Motor neuron (in vitro differentiated cells): ENCODE data around the gene NUFIP1. TPM values are rescaled to one million over a fixed set of nuclear protein-coding genes. Genes with fewer than 3 reads are reported as not detected.

Source experiments
- ATAC-seq, 8 experiments: fragments of 200-7000 bp; cut with Tn5 transposase; replicated peaks in 6 of 8; 2 replicates each; pipeline ENCODE4 v1.8.0; 2021; ENCODE audit warnings: mild to moderate bottlenecking in 8 of 8, moderate library complexity in 8 of 8
- H3K27ac ChIP-seq, 2 donors: fragments of 250-450 bp; sonication (Bioruptor Pico); 2 replicates each; pipeline ENCODE4 v1.9.0; 2021; ENCODE audit warnings: antibody characterized with exemption in 2 of 2, mild to moderate bottlenecking in 2 of 2, moderate library complexity in 1 of 2
- H3K4me1 ChIP-seq, 2 donors: fragments of 250-450 bp; sonication (Bioruptor Pico); replicated peaks in 1 of 2; 2 replicates each; pipeline ENCODE4 v1.6.1; 2021; ENCODE audit warnings: antibody characterized with exemption in 2 of 2, mild to moderate bottlenecking in 2 of 2, moderate library complexity in 1 of 2
- H3K4me3 ChIP-seq, 5 donors: fragments of 250-450 bp; sonication (Bioruptor Pico); 2 replicates each; pipeline ENCODE4 v1.9.0; 2021; ENCODE audit warnings: antibody characterized with exemption in 5 of 5, mild to moderate bottlenecking in 5 of 5, moderate library complexity in 4 of 5
- WGBS, 10 experiments: fragments of 450-650 bp; shearing (Covaris generic); methylation state at CpG; one replicate each; pipeline ENCODE4 v1.0.0; 2022; 5-methylcytosine and 5-hydroxymethylcytosine counted together
- in situ Hi-C, 9 experiments: fragments of 400-800 bp; cut with MboI; loops; one replicate each; pipeline ENCODE4 v1.15.0; 2021; ENCODE audit warnings: low sequenced_read_pairs in 9 of 9, low pct_unique_long_range_greater_than_20kb in 2 of 9; ENCODE audit not compliant: unreplicated experiment in 9 of 9
- total RNA-seq, 8 experiments: library from RNA; unstranded; fragments of 300-600 nt; gene quantifications; 2 replicates each; pipeline versions ENCODE4 v1.2.3 to v1.2.4, GENCODE V29; 2022

Gene NUFIP1
- total RNA-seq, 8 experiments from 2014 or later, result 4.3 to 9.4 (median 7.4) TPM

DNA sequence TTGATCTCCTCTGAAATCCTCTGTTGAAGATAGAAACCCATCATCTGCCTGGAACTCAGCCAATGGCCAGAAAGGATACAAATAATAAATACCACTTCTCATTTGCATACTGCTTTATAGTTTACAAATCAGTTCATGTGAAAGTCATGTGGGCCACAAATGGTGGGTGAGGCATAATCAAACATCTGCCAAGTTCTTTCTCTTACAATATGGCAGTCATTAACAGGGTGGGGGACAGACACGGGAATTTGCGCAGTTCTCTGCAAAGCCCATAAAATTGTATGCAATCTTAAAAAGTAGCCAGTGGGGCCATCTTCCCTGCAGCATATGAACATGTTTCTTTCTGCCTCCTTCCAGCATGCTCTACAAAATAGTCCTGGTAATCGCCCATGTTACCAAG is 59.6 kb downstream of the NUFIP1 start:
- 0 to 95% (median 50%) methylated on average over 1 to 3 of the region's 3 CpGs; no CpG with 5 or more reads in 4 of the 10 experiments for WGBS, 10 experiments
- Histone ChIP-seq H3K4me1 (peaks cover 9 to 10% of the 10 kb centered on the region in 2 donors), H3K27ac (no peak overlapping the region), H3K4me3 (no peak overlapping the region)
- ATAC-seq, result peak in 3 of 8 experiments; percentile 40 to 74 (median 63)
- in situ Hi-C loops, result no loop called here

DNA sequence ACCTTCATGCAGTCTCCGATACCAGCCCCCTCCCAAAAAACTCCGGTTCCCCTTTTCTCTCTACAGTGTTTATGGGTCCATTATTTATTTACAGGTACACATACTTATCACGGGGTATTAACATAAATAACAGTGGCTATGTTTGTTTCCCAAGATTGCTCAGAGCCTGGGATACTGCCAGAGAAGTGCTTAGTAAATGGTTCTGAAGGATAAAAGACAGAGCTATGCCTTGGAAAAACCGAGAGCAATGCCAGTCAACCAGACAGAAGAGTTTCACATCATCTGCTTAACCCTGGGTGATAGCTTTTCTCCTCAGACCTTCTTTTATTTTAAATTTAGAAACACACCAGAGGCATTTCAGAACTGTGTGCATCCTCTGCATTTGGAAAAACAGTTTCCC is 61.3 kb downstream of the NUFIP1 start:
- peaks cover 9 to 10% of the 10 kb centered on the region in 2 donors for H3K4me1 ChIP-seq
- H3K27ac ChIP-seq, result no peak overlapping the region
- ATAC-seq, result no peak
- 61 to 100% (median 87%) methylated on average over 1 to 4 of the region's 4 CpGs; no CpG with 5 or more reads in 1 of the 10 experiments for WGBS, 10 experiments
- in situ Hi-C loops, result no loop called here
- no peak overlapping the region for H3K4me3 ChIP-seq

DNA sequence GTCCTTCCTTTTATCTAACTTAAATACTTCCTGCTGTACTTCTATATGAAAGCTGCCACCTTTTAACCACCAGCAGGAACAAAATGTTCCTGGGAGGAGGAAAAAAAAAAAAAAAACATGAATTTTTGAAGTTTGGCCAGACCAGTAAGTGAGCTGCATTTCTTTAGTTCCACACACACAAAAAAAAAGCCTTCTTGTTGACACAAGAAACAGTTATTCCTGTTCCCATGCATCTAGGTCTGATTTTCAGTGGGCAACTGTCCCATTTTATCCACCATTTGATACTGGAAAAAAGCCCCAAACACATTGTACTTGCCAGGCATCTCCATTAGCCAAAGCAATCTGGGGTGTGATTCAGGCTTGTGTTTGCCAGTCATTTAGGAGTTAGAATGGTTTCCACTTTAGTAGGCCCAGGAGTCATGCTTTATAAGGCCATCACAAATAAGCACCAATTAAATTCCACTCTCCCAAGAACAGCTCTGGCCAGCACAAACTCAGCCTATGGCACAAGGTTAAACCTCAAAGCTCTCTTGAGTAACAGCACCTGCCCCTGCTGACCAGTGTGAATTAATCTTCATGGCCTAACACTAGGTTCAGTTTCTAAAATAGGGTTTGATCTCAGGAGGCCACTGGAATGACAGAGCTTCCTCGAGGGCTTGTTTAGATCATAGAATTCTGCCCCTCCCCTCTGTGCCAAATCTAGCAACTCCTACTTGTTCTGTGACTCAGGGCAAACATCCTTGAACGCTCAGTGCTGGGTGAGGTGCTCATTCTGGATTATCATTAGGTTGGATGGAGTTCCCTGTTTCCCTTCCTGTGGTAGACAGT is 67.1 kb downstream of the NUFIP1 start:
- 0 to 100% (median 37%) methylated on average over 1 to 2 of the region's 2 CpGs; no CpG with 5 or more reads in 3 of the 10 experiments for WGBS, 10 experiments
- ATAC-seq, result peak in 2 of 8 experiments; percentile 22 to 25
- no peak overlapping the region for H3K4me3 ChIP-seq
- no peak overlapping the region for H3K27ac ChIP-seq
- H3K4me1 ChIP-seq, result peaks cover 2 to 9% of the 10 kb centered on the region in 2 donors
- in situ Hi-C loops, result loop anchor here in 1 of 9 experiments (25.0 kb wide), 1 partner anchor 335 kb away; the partner anchor contains the start of gene TSC22D1

DNA sequence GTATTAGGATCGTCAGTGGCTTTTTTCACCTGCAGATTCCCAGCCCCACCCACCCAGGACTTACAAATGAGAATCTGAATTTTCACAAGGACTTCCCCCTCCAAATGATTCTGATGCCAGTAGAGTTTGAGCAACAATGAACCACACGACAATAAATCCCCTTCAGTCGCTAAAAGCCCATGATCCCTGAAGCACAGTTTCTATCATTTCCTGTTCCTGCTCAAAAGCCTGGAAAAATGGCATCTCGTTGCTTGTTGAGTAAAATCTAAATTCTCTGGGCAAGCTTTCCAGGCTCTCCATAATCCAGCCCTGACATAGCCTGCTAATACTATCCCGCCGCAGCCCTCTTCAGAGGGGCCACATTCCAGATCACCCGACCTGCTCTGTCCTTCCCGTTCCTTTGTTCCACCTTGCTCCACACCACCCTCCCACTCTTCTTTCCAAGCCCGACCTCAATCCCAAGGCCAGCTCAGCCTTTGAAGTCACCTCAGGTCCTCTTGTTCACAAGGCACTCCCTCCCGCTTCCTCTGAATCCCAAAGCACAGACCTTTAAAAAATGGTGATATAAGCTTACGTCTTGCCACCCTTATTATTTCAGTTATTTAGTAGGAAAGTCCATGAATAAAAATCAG is 67.9 kb downstream of the NUFIP1 start:
- H3K4me1 ChIP-seq, result peaks cover 2 to 9% of the 10 kb centered on the region in 2 donors
- WGBS, 10 experiments, result 20 to 100% (median 82%) methylated on average over 1 to 9 of the region's 11 CpGs; no CpG with 5 or more reads in 1 of the 10 experiments
- H3K27ac ChIP-seq, result no peak overlapping the region

DNA sequence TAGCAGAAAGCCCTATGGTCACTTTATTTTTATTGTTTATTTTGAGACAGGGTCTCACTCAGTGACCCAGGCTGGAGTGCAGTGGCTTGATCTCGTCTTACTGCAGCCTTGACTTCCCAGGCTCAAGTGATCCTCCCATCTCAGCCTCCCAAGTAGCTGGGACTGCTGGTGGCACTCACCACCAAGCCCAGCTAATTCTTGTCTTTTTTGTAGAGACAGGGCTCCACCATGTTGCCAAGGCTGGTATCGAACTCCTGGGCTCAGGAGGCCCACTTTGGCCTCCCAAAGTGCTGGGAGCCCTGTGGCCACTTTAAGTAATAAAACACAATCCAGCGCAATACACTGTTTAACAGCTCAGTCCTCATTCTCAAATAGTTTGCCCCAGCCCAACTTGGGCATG is 69.3 kb downstream of the NUFIP1 start:
- no peak for ATAC-seq
- 60 to 100% (median 100%) methylated on average over 1 to 2 of the region's 3 CpGs; no CpG with 5 or more reads in 4 of the 10 experiments for WGBS, 10 experiments

More for the DNA sequence above, 67.9 kb downstream of the NUFIP1 start:
- in situ Hi-C loops, result loop anchor here in 1 of 9 experiments (25.0 kb wide), 1 partner anchor 334 kb away; the partner anchor contains the start of gene TSC22D1
- H3K4me3 ChIP-seq, result no peak overlapping the region
- ATAC-seq, result no peak

DNA sequence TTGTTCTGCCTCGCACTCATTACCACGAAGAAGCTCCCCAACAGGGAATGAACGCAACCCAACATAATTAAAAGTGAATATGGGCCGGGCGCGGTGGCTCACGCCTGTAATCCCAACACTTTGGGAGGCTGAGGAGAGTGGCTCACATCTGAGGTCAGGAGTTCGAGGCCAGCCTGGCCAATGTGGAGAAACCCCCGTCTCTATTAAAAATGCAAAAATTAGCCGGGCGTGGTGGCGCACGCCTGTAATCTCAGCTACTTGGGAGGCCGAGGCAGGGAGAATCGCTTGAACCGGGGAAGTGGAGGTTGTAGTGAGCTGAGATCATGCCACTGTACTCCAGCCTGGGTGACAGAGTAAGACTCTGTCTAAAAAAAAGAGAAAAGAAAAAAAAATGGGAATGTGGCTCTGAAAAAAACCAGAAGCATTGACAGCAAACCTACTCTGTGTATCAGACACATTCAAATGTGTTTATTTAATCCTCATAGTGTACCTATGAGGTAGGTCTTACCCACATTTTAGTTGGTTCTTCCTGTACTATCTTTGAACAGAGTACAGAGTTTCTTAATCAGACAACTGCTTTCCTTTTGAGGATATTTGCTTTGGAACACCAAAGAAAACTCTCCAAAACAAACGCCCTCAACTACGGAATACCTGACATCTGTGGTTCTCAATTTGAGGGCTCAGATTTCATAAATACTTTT is 70.0 kb downstream of the NUFIP1 start:
- Histone ChIP-seq H3K4me1 (peaks cover 2 to 9% of the 10 kb centered on the region in 2 donors), H3K27ac (peak overlapping the region; percentile 87 to 93), H3K4me3 (peak overlapping the region; percentile 47 to 63 (median 54))
- ATAC-seq, result no peak
- in situ Hi-C loops, result loop anchor here in 1 of 9 experiments (25.0 kb wide), 1 partner anchor 332 kb away; the partner anchor contains the start of gene TSC22D1
- WGBS, 10 experiments, result 75 to 100% (median 92%) methylated on average over 1 to 14 of the region's 18 CpGs; no CpG with 5 or more reads in 1 of the 10 experiments

More for the DNA sequence above, 69.3 kb downstream of the NUFIP1 start:
- in situ Hi-C loops, result loop anchor here in 1 of 9 experiments (25.0 kb wide), 1 partner anchor 333 kb away; the partner anchor contains the start of gene TSC22D1
- Histone ChIP-seq H3K27ac (no peak overlapping the region), H3K4me3 (no peak overlapping the region), H3K4me1 (peaks cover 2 to 9% of the 10 kb centered on the region in 2 donors)

DNA sequence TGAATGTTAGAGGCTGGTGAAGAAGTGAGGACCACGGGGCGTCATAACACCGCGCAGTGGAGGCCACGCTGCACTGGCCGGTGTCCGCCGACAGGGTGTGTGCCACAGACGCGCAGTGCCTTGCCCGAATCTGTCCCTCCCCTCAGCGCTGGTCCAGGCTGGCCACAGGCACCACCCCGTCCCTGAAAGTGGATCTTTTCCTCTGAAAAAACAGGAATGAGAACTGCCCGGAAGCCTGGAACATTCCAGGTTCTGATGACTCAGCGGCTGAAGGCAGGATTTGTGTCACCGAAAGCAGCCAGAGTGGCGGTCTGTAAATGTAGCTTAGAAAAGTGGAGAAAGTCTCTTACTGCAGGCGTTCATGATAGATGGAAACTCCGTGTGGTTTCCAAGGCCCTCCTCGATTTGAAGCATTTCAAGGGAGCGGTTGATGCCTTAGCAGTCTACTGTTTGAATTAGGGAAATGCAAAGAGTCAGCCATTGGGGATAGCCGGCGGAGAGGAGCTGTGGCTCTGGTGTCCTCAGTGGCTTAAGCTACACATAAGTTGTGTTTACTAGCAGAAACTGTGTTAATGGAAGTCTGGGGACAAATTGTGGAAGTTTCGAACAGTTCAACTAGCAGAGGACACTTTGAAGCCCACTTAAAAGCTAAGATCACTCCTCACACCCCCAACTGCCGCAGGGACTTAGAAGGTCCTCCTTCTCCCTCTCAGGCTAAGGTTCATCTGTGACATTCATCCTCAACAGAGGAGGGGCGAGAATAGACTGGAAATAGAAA is 70.8 kb downstream of the NUFIP1 start:
- peak; percentile 84 to 96 (median 92) for ATAC-seq
- peak overlapping the region; percentile 87 to 93 for H3K27ac ChIP-seq
- H3K4me1 ChIP-seq, result peaks cover 2 to 9% of the 10 kb centered on the region in 2 donors
- peak overlapping the region; percentile 47 to 63 (median 54) for H3K4me3 ChIP-seq
- in situ Hi-C loops, result loop anchor here in 1 of 9 experiments (25.0 kb wide), 1 partner anchor 331 kb away; the partner anchor contains the start of gene TSC22D1
- 3 to 100% (median 25%) methylated on average over 1 to 12 of the region's 26 CpGs; no CpG with 5 or more reads in 2 of the 10 experiments for WGBS, 10 experiments

DNA sequence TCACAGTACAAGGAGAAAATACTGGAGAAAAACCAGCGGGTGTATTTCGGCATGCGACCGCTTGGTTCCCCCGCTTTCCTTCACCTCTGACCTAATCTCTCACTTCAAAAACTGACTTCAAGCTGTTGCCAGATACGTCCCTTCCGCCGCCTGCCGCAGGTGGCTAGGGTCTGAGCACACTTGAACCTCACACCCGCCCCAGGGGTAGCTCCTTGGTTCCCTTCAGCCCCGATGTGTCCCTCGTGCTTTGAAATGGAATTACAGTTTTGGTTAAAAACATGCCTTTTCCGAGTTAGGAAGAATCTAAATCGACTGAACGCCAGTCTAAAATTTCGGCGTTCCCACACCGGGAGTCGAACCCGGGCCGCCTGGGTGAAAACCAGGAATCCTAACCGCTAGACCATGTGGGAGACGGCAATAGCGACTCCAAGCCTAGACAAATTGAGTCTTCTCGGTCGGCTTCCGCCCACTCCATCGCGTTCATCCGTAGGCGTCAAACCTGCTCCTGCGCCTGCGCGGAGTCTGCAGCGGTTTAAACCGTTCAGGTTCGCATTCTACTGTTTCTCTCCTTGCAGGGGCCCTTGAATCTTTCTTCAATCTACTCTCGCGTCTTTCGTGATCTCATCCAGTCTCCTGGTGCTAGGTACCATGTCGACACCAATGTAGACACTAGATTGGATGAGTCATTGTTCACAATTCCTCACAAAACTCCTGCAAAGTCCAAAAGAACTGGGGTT is 71.5 kb downstream of the NUFIP1 start:
- in situ Hi-C loops, result loop anchor here in 1 of 9 experiments (25.0 kb wide), 1 partner anchor 330 kb away; the partner anchor contains the start of gene TSC22D1
- H3K27ac ChIP-seq, result peak overlapping the region; percentile 87 to 93
- WGBS, 10 experiments, result 0 to 13% (median 1%) methylated on average over 2 to 31 of the region's 41 CpGs; no CpG with 5 or more reads in 1 of the 10 experiments
- H3K4me3 ChIP-seq, result peak overlapping the region; percentile 47 to 63 (median 54)
- ATAC-seq, result peak; percentile 62 to 86 (median 81)
- peaks cover 2 to 9% of the 10 kb centered on the region in 2 donors for H3K4me1 ChIP-seq

DNA sequence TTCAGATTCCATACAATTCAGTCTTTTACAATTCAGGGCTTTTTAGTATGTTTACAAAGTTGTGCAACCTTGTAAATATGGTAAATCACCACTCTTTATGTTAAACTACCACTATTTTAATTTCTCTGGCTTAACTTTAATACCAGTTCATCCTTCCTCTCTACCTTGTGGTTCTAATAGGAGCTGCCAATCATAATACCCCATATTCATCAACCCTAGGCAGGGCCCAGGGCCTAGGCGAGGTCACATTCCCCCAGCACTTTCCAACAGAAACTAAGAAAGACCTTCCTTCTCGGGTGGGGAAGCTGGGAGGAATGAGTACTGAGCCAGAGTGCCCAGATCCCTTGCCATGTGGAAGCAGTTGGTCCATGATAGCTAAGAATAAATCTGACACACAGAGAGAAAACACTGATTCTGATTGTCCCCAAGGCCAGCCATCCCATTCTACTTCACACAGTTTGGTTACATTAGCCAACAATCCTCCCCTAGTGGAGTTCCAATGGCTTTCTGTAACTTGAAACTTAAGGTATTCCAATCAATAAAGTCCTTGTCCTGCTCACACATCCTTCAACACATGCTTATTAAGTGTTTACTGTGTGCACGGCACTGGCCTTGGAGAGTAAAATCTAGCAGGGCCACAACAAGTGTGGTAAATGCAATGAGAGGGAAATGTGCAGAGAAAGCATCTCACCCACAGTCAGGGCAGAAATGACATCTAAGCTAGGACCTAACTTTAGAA is 76.8 kb downstream of the NUFIP1 start:
- no peak overlapping the region for H3K27ac ChIP-seq
- in situ Hi-C loops, result loop anchor here in 1 of 9 experiments (25.0 kb wide), 1 partner anchor 325 kb away; the partner anchor contains the start of gene TSC22D1
- no peak overlapping the region for H3K4me3 ChIP-seq
- WGBS, 10 experiments, result 43 to 100% (median 75%) methylated on average over 1 to 3 of the region's 3 CpGs; no CpG with 5 or more reads in 1 of the 10 experiments
- ATAC-seq, result peak in 3 of 8 experiments; percentile 62 to 77 (median 77)
- H3K4me1 ChIP-seq, result no peaks in the 10 kb centered on the region

DNA sequence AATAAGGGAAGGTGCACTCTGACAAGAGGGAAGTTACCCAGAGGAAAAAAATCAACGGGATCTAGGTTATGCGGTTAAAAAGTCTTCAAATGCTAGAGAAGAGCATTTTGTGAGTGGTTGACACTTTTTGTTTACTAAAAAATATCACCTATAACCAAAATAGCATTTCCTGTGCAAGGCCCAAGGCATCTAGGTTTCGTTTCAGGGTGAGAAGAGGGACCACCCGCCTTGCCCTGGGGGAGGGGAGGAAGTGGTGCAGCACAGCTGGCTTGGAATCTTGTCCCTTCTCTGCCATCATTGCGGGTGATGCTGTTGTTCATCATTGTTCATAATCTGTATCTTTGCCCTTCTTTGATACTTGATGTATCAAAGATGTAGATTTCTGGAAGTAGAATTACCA is 80.6 kb downstream of the NUFIP1 start:
- no peak for ATAC-seq
- no peak overlapping the region for H3K4me3 ChIP-seq
- H3K27ac ChIP-seq, result no peak overlapping the region
- 0 to 100% (median 69%) methylated on average over 1 to 5 of the region's 5 CpGs; no CpG with 5 or more reads in 1 of the 10 experiments for WGBS, 10 experiments
- in situ Hi-C loops, result loop anchor here in 1 of 9 experiments (25.0 kb wide), 1 partner anchor 321 kb away; the partner anchor contains the start of gene TSC22D1
- H3K4me1 ChIP-seq, result peaks cover 31 to 35% of the 10 kb centered on the region in 2 donors
